Pancreas (tissue), 10 donors: ENCODE measurements around the gene EGFR. TPM values are rescaled to one million over a fixed set of nuclear protein-coding genes. Genes with fewer than 3 reads are reported as not detected.

ENCODE experiments used
- ATAC-seq, 4 donors: fragments of 200-7000 bp; cut with Tn5 transposase; one replicate each; pipeline versions ENCODE4 v1.8.0 to v1.9.1; 2020; ENCODE audit warnings: mild to moderate bottlenecking in 4 of 4, moderate library complexity in 4 of 4
- DNase-seq, 6 donors: peaks; one replicate each; pipeline ENCODE4 v3.0.0-alpha.2; 2020
- FAIRE-seq: peaks from 2 replicates; lab custom pipeline; 2012; peaks lifted over from hg19 to GRCh38; lab: Jason Lieb, UNC
- H3K27ac ChIP-seq, 4 donors: fragments of 200-600 bp; sonication (generic); 1 replicate in 3 of 4; 2 replicates in 1 of 4; pipeline versions ENCODE4 v1.5.0 to v1.8.0; 2020
- H3K27me3 ChIP-seq, 4 donors: fragments of 200-600 bp; one replicate each; pipeline ENCODE4 v1.8.0; 2021
- H3K36me3 ChIP-seq, 3 donors: fragments of 200-600 bp; sonication (generic) in 1 of 3; one replicate each; pipeline versions ENCODE4 v1.5.0 to v1.8.0; 2020 to 2021
- H3K4me1 ChIP-seq, 3 donors: fragments of 200-600 bp; one replicate each; pipeline ENCODE4 v1.8.0; 2021
- H3K4me3 ChIP-seq, 4 donors: fragments of 200-600 bp; sonication (generic) in 2 of 4; one replicate each; pipeline versions ENCODE4 v1.5.0 to v1.8.0; 2020 to 2021
- H3K9me3 ChIP-seq, 4 donors: fragments of 200-600 bp; one replicate each; pipeline ENCODE4 v1.8.0; 2021
- CTCF ChIP-seq, 4 donors: fragments of 200-600 bp; sonication (generic) in 3 of 4; IDR thresholded peaks; one replicate each; pipeline versions ENCODE4 v1.5.0 to v1.8.0; 2021; ENCODE audit warnings: antibody characterized with exemption in 4 of 4
- WGBS, 2 donors: extraction: QIAGEN DNeasy Blood & Tissue Kit; methylation state at CpG; one replicate each; pipeline ENCODE4 v1.1.7; 2013; 5-methylcytosine and 5-hydroxymethylcytosine counted together
- intact Hi-C, 3 donors: fragments of 100-400 bp; cut with DNase I; formaldehyde crosslinking; loops; one replicate each; pipeline versions ENCODE4 v1.11.1 to v1.14.2; 2022
- polyA plus RNA-seq, 2 donors: library from polyadenylated mRNA; stranded (reverse); fragments of 200-250 nt; gene quantifications; one replicate each; pipeline ENCODE4 v1.2.3, GENCODE V29; 2013
- total RNA-seq, 6 donors: library from RNA; stranded (reverse); fragmentation: NEBNext Ultra II Directional in 4 of 6; extraction: Animal tissue kit (Norgen Biotek cat#: 25700) in 4 of 6; gene quantifications; one replicate each; pipeline versions ENCODE4 v1.2.1 to v1.2.4, GENCODE V29; 2021 to 2023
- donor health status: healthy with polysubstance abuse.
- donor health status: DM: no; HTN: no; CAD: no; lungs with moderate emphysema.
- donor health status: DM: no; HTN: no; CAD: no.
- donor health status: control.
- donor health status: control.
- donor health status: Bipolar disorder and iron deficiency.
- donor health status: DM: yes; HTN: yes; CAD: no.
- donor health status: DM: no; HTN: no; CAD: no.
- donor health status: DM: no; HTN: no; CAD: no.
- donor health status: DM: yes; HTN: yes; CAD: no.

The EGFR gene
- total and polyA plus RNA-seq, 8 donors: 5.5 to 38.8 (median 30.3) TPM

GRCh38 chr7:55200441-55200840 lies 181.6 kb downstream of the EGFR start:
- DNase-seq (no peak), ATAC-seq (no peak), FAIRE-seq (no peak)
- H3K9me3 ChIP-seq: no peaks in the 10 kb centered on the region
- 93% methylated on average over 11 of the region's 11 CpGs for WGBS, 2 donors
- no peaks in the 10 kb centered on the region for H3K4me1 ChIP-seq
- H3K4me3 ChIP-seq: no peak overlapping the region
- H3K27me3 ChIP-seq: no peaks in the 10 kb centered on the region
- TF ChIP-seq CTCF (IDR thresholded peaks at IDR 0.05): no peak
- peaks cover 14 to 61% (median 22%) of the 10 kb centered on the region in 3 donors for H3K36me3 ChIP-seq
- H3K27ac ChIP-seq: no peak overlapping the region
- intact Hi-C loops: no loop called here

- ATAC-seq (no peak), DNase-seq (no peak), FAIRE-seq (no peak)
- H3K4me1 ChIP-seq: no peaks in the 10 kb centered on the region
- no peak overlapping the region for H3K27ac ChIP-seq
- intact Hi-C loops: no loop called here
- TF ChIP-seq CTCF (IDR thresholded peaks at IDR 0.05): no peak
- no peaks in the 10 kb centered on the region for H3K27me3 ChIP-seq
- H3K4me3 ChIP-seq: no peak overlapping the region
- WGBS, 2 donors: 87 to 88% methylated on average over 13 of the region's 13 CpGs
- H3K36me3 ChIP-seq: peaks cover 15 to 73% (median 22%) of the 10 kb centered on the region in 3 donors
- no peaks in the 10 kb centered on the region for H3K9me3 ChIP-seq
Measured at GRCh38 chr7:55202150-55202913, 183.5 kb downstream of the EGFR start.

- WGBS, 2 donors: 90% methylated on average over 7 of the region's 7 CpGs
- Histone ChIP-seq H3K36me3 (peaks cover 15 to 79% (median 22%) of the 10 kb centered on the region in 3 donors), H3K4me3 (no peak overlapping the region), H3K27ac (no peak overlapping the region), H3K27me3 (no peaks in the 10 kb centered on the region), H3K4me1 (no peaks in the 10 kb centered on the region), H3K9me3 (no peaks in the 10 kb centered on the region)
- DNase-seq: no peak
- FAIRE-seq: no peak
- intact Hi-C loops: no loop called here
- no peak for ATAC-seq
- no peak for TF ChIP-seq CTCF (IDR thresholded peaks at IDR 0.05)
Measured at GRCh38 chr7:55203300-55203699, 184.5 kb downstream of the EGFR start.

- Histone ChIP-seq H3K27me3 (no peaks in the 10 kb centered on the region), H3K27ac (no peak overlapping the region), H3K4me3 (no peak overlapping the region), H3K9me3 (no peaks in the 10 kb centered on the region), H3K36me3 (peaks cover 15 to 66% (median 18%) of the 10 kb centered on the region in 3 donors), H3K4me1 (no peaks in the 10 kb centered on the region)
- 86 to 88% methylated on average over 16 of the region's 16 CpGs for WGBS, 2 donors
- TF ChIP-seq CTCF (IDR thresholded peaks at IDR 0.05): no peak
- no peak for DNase-seq
- intact Hi-C loops: no loop called here
- no peak for ATAC-seq
- no peak for FAIRE-seq
Measured at GRCh38 chr7:55205124-55205955, 186.5 kb downstream of the EGFR start.
